ENCODE results near the gene GPBP1. TPM values are rescaled to one million over a fixed set of nuclear protein-coding genes. Genes with fewer than 3 reads are reported as not detected.

Gene GPBP1
- total RNA-seq, 1 experiment from 2014 or later, result 105 TPM

- H3K27ac Mint-ChIP-seq (ENCODE audit: unreplicated experiment), result peak overlapping the region; percentile 10
- intact Hi-C loops (cut with micrococcal nuclease; ENCODE audit: unreplicated experiment), result no loop called here
- DNase-seq, result peak; percentile 18
- peaks cover 33% of the 10 kb centered on the region for H3K36me3 Mint-ChIP-seq (ENCODE audit: insufficient read depth, unreplicated experiment)
- H3K9me3 Mint-ChIP-seq (ENCODE audit: low read depth, unreplicated experiment), result no peaks in the 10 kb centered on the region
- TF ChIP-seq, protein P1, sequence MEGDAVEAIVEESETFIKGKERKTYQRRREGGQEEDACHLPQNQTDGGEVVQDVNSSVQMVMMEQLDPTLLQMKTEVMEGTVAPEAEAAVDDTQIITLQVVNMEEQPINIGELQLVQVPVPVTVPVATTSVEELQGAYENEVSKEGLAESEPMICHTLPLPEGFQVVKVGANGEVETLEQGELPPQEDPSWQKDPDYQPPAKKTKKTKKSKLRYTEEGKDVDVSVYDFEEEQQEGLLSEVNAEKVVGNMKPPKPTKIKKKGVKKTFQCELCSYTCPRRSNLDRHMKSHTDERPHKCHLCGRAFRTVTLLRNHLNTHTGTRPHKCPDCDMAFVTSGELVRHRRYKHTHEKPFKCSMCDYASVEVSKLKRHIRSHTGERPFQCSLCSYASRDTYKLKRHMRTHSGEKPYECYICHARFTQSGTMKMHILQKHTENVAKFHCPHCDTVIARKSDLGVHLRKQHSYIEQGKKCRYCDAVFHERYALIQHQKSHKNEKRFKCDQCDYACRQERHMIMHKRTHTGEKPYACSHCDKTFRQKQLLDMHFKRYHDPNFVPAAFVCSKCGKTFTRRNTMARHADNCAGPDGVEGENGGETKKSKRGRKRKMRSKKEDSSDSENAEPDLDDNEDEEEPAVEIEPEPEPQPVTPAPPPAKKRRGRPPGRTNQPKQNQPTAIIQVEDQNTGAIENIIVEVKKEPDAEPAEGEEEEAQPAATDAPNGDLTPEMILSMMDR (IDR thresholded peaks at IDR 0.05; ENCODE audit: unreplicated experiment), result no peak
- no peaks in the 10 kb centered on the region for H3K27me3 Mint-ChIP-seq (ENCODE audit: unreplicated experiment)
- peaks cover 39% of the 10 kb centered on the region for H3K4me1 Mint-ChIP-seq (ENCODE audit: low read depth, unreplicated experiment)
- CTCF ChIA-PET, result interaction anchor here (0.7 kb wide), 1 partner anchor 501 kb away, joined by 3 read pairs; no protein-coding TSS in a partner anchor
- no TSS peak for BruUV-seq (replicated peaks)
- H3K4me3 Mint-ChIP-seq (ENCODE audit: low read depth, unreplicated experiment), result peak overlapping the region; percentile 21
Measured at GRCh38 chr5:57199866-57200265, 26.0 kb downstream of the GPBP1 start.

GRCh38 chr5:57202811-57203210, 29.0 kb downstream of the GPBP1 start:
- Mint-ChIP-seq H3K4me3 (ENCODE audit: low read depth, unreplicated experiment) (no peak overlapping the region), H3K9me3 (ENCODE audit: low read depth, unreplicated experiment) (no peaks in the 10 kb centered on the region), H3K27me3 (ENCODE audit: unreplicated experiment) (no peaks in the 10 kb centered on the region), H3K27ac (ENCODE audit: unreplicated experiment) (no peak overlapping the region), H3K36me3 (ENCODE audit: insufficient read depth, unreplicated experiment) (peaks cover 33% of the 10 kb centered on the region), H3K4me1 (ENCODE audit: low read depth, unreplicated experiment) (peaks cover 40% of the 10 kb centered on the region)
- CTCF ChIA-PET, result interaction anchor here (1.5 kb wide), 1 partner anchor 65 kb away, joined by 3 read pairs; no protein-coding TSS in a partner anchor
- no TSS peak for BruUV-seq (replicated peaks)
- DNase-seq, result no peak
- TF ChIP-seq, protein P1 (IDR thresholded peaks at IDR 0.05; ENCODE audit: unreplicated experiment), result no peak
- intact Hi-C loops (cut with micrococcal nuclease; ENCODE audit: unreplicated experiment), result no loop called here

GRCh38 chr5:57207007-57207653, 33.3 kb downstream of the GPBP1 start:
- Mint-ChIP-seq H3K4me3 (ENCODE audit: low read depth, unreplicated experiment) (no peak overlapping the region), H3K36me3 (ENCODE audit: insufficient read depth, unreplicated experiment) (peaks cover 36% of the 10 kb centered on the region), H3K4me1 (ENCODE audit: low read depth, unreplicated experiment) (peaks cover 38% of the 10 kb centered on the region), H3K9me3 (ENCODE audit: low read depth, unreplicated experiment) (peaks cover 3% of the 10 kb centered on the region), H3K27me3 (ENCODE audit: unreplicated experiment) (no peaks in the 10 kb centered on the region), H3K27ac (ENCODE audit: unreplicated experiment) (no peak overlapping the region)
- intact Hi-C loops (cut with micrococcal nuclease; ENCODE audit: unreplicated experiment), result no loop called here
- no peak for DNase-seq
- BruUV-seq (replicated peaks), result no TSS peak
- CTCF ChIA-PET, result no interaction called here
- TF ChIP-seq, protein P1 (IDR thresholded peaks at IDR 0.05; ENCODE audit: unreplicated experiment), result no peak

GRCh38 chr5:57207681-57208080, 33.8 kb downstream of the GPBP1 start:
- no peak overlapping the region for H3K4me3 Mint-ChIP-seq (ENCODE audit: low read depth, unreplicated experiment)
- CTCF ChIA-PET, result interaction anchor here (0.7 kb wide), 1 partner anchor 1822 kb away, joined by 4 read pairs; no protein-coding TSS in a partner anchor
- H3K27me3 Mint-ChIP-seq (ENCODE audit: unreplicated experiment), result no peaks in the 10 kb centered on the region
- no peak overlapping the region for H3K27ac Mint-ChIP-seq (ENCODE audit: unreplicated experiment)
- H3K36me3 Mint-ChIP-seq (ENCODE audit: insufficient read depth, unreplicated experiment), result peaks cover 36% of the 10 kb centered on the region
- DNase-seq, result no peak
- BruUV-seq (replicated peaks), result no TSS peak
- TF ChIP-seq, protein P1 (IDR thresholded peaks at IDR 0.05; ENCODE audit: unreplicated experiment), result no peak
- peaks cover 38% of the 10 kb centered on the region for H3K4me1 Mint-ChIP-seq (ENCODE audit: low read depth, unreplicated experiment)
- intact Hi-C loops (cut with micrococcal nuclease; ENCODE audit: unreplicated experiment), result loop anchor here (2.0 kb wide), 1 partner anchor 29 kb away; no protein-coding TSS in a partner anchor
- H3K9me3 Mint-ChIP-seq (ENCODE audit: low read depth, unreplicated experiment), result peaks cover 3% of the 10 kb centered on the region

Measured in Calu3 (cell line).